GM19324 (cell line): ENCODE results near the gene INPP4A.
A peak's percentile ranks its signal among the peaks of the same experiment; 100 is the strongest.

Experiments used
- ATAC-seq: cut with Tn5 transposase; IDR thresholded peaks from one replicate; pipeline ENCODE4 v1.9.1; 2021; ENCODE audit warnings: mild to moderate bottlenecking, moderate library complexity; ENCODE audit not compliant: unreplicated experiment, low FRiP score

INPP4A gene

GRCh38 chr2:98554116-98554861 lies 109.6 kb downstream of the INPP4A start:
- ATAC-seq = no peak

DNA sequence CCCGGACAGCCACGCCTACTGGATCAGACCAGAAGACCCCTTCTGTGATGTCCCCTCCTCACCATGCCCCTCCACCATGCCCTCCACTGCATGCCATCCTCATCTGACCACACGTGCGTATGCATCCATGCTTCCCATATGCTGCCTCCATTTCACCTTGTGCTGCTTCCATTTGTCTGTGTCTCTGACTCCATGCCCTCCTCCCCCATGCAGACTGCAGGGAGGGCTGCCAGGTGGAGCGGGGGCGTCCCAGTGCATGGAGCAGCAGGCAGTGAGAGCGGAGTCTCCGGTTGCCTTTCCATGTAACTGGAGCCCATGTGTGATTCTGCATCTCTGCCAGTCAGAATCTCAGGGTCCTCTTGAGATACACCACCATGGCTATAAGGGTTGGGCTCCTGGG lies 111.0 kb downstream of the INPP4A start:
- ATAC-seq = no peak

DNA sequence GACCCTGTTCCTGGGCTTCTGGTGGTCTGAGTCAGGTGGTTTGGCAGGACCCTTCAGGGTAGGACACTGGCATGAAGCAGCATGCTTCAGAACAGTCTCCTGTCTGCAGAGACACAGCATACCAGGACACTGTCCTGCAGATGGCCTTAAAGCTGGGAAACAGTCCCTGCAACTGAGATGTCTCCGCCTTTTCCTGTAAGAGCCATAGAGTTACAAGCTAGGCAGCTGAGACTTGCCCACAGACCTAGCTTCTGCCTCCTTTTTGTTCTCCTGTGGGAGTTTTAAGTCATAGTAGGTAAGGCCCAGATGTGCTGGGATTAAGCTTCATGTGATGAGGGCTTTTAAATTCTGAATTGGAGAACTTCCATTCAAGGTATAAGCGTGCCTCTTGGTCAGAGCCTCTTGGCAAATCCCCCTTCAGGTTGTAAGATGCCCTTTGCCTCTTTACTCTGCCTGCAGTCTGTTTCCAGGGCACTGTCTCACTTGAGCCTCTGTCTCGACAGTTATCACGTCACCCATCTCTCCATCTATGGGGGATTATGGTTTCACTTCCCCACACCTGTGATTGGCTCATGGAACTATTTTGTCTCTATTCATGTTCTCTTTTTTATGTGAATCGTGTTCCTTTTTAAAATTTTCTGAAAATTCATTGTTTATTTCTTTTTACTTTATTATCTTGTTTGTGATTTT lies 111.8 kb downstream of the INPP4A start:
- peak; percentile 50 for ATAC-seq

DNA sequence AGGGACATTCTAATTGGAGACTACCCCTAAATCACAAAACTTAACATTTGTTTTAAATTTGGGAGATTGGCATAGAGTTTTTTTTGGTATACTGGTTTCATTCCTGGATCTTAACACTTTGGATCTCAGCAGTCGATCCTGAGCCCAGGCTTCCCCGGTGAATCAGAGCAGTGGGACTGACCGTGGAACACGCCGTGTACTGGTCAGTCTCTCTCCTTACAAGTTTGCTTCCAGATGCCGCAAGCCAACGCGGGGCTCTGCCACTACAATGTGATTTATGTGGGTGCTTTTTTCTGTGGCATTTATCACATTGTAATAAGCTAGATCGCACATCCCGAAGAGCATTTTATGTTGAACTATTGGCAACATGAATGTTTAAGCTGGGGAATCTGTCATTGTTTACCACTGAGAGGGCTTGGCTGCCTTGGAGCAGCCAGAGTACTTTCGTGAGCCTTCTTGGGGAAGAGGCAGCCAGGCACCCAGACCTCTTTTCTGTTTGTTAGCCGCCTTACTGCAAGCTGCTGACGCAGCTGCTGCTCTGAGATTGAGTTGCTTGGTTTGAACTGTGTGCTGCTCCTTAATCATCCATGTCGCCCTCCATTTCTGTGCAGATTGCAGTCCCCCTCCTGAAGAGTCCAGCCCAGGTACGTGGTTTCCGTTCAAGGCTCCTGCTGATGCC lies 114.3 kb downstream of the INPP4A start:
- ATAC-seq = no peak

GRCh38 chr2:98559581-98559980 lies 114.9 kb downstream of the INPP4A start:
- no peak for ATAC-seq

- no peak for ATAC-seq
These were observed 115.7 kb downstream of the INPP4A start for GRCh38 chr2:98560256-98560771.

DNA sequence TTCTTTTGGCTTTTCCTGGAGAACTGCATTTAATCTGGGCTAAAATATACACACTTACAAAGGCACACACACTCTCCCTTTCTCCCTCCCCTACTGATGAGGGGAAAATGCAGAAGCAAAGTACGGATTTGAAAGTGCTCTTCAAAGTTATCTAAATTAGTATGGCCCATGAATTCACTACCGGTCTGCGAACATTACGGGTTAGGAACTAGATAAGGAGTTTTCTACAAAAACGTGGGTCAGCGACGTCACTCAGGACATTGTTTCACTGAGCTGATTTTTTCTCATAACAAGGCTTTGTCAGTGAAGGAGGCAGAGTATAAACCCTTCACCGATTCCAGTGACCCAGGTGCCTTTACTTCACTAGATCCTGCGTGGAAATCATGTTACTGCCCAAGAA lies 116.4 kb downstream of the INPP4A start:
- no peak for ATAC-seq

DNA sequence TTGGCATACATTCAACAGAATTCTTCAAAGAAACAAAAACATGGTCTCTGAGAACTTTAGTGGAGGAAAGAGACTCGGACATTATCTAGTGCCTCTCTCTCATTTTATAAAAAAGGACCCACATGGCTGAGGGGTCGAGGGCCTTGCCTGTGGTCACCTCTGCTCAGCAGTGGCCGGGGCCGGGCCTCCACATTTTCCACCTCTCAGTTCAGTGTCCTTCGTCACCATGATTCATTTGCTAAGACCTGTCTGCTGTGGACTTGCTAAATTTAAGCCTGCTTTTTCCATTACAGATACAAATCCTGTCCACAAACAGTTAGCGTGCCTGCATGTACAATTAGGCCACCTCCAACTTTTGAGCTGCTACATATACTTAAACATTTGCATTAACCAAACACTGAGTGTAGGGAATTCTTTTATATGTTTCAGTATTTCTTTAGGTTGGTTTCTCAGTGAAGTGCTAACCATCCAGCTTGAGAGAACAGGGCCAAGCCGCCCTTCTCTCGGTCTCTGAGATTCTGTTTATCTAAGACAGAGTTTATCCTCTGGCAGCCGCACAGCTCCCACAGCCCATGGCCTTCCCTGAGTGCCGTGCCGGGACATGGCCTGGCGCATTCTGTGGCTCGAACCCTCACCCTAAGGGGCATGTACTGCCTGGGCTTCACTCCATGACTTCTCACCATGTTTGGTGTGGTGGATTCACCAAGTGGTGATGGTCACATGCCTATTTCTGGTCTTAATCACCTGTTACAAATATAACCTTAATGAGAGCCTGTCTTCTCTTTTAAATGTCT lies 117.4 kb downstream of the INPP4A start:
- ATAC-seq = no peak

DNA sequence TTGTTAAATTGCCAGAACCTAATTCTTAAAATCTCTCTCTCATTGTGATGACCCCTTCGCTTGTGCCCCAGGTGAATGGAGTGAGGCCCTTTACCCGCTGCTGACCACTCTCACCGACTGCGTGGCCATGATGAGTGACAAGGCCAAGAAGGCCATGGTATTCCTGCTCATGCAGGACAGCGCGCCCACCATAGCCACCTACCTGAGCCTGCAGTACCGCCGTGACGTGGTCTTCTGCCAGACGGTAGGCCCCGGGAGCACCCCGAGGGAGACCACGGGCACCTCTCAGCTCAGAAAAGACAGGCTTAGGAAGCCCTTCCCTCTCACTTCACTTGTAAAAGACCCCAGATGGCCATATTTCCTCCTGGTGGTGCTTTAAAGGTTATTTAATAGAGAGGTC lies 118.7 kb downstream of the INPP4A start:
- ATAC-seq = no peak

DNA sequence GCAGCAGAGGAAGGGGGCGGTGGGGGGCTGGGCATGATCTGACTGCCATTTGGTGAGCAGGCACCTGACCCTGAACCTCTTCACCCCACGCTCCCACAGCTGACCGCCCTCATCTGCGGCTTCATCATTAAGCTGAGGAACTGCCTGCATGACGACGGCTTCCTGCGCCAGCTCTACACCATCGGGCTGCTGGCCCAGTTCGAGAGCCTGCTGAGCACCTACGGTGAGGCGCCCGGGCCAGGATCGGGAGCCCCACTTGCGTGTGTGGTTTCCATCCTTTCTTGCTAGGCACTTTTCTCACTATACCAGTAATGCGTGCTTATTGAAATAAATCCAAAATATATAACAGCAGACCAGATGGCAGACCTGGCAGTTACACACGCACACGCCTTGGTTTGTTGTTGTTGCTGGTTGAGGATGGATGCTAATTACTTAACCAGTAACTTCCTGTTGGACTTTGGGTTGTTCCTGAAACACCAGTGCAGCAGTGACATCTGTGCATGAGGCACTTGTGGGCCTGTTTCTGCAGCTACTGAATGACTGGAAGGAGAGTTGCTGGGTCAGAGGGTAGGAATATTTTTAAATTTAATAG lies 120.0 kb downstream of the INPP4A start:
- ATAC-seq = no peak

GRCh38 chr2:98565286-98565860 lies 120.7 kb downstream of the INPP4A start:
- ATAC-seq = no peak

DNA sequence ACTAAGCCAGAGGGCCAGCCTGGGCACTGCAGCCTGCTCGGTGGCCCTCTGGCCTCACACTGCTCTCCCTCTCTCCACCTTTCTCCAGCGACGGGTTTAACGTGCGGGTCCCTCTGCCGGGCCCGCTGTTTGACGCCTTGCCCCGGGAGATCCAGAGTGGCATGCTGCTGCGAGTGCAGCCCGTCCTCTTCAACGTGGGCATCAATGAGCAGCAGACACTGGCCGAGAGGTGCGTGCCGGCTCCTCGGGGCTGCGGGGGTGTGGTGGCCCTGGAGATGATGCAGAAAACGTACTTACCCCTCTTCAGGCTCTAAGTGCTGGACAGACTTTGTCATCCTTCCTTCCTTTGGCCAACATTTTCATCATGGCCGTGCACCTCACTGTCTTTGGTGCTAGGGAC lies 121.3 kb downstream of the INPP4A start:
- no peak for ATAC-seq

DNA sequence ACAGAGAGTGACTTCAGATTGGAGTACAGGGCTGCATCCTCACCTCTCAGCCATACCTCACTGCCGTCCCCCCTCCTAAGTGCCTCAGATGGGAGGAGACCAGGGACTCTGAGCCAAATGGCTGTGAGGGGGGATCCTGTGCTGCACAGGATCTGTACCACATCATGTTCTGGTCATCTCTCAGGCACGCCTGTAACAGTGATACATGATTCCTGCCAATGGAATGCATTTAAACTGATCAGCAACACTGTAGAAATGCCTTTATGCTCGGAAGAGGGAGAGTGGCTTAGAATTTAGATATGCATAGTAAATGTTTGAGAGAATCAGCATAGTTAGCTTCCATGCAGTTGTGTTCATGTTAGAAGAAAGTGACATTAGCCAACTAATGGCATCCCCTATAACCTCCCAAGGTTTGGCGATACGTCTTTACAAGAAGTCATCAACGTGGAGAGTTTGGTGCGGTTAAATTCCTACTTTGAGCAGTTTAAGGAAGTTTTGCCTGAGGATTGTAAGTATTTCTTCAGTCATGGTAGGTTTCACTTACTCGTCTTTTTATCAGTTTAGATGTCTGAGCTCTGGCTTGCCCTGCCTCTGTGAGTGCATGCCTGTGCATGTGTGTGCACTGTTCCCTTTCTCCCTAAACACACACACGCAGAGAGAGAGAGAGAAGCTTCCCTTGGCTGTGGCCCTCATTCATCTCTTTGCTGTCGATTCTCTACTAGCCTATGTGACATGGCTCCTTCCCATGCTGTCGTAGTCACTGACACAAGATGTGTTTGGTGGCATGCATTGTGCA lies 123.7 kb downstream of the INPP4A start:
- ATAC-seq = no peak

DNA sequence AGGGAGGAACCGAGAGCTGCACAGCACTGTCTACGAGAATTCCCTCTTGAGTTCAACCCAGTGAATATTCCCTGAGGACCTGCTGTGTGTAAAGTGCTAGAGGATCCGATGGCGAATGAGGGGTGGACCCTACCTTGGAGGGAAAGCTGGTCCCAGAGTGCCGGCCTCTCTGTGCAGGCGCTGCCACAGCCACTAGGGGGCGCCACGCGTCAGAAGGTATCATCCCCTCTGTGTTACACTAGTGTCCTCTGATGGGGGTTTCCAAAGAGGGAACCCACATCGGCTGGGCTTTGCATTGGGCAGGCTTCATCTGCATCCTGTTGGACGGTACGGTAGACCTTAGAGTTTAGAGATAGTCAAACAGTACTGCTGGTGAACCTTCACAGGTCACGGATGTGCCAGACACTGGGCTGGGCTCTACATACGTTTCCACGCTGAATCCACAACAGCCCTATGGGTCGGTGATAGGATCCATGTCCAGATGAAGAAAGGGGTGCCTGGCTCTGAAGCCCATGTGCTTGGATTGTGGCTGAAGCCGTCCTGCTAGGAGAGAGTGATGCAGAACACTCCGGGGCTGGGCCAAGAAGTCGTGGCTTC lies 124.6 kb downstream of the INPP4A start:
- ATAC-seq = no peak

- ATAC-seq = no peak
These were observed 125.3 kb downstream of the INPP4A start for GRCh38 chr2:98569915-98570314.

- no peak for ATAC-seq
These were observed 125.7 kb downstream of the INPP4A start for GRCh38 chr2:98570356-98570755.

DNA sequence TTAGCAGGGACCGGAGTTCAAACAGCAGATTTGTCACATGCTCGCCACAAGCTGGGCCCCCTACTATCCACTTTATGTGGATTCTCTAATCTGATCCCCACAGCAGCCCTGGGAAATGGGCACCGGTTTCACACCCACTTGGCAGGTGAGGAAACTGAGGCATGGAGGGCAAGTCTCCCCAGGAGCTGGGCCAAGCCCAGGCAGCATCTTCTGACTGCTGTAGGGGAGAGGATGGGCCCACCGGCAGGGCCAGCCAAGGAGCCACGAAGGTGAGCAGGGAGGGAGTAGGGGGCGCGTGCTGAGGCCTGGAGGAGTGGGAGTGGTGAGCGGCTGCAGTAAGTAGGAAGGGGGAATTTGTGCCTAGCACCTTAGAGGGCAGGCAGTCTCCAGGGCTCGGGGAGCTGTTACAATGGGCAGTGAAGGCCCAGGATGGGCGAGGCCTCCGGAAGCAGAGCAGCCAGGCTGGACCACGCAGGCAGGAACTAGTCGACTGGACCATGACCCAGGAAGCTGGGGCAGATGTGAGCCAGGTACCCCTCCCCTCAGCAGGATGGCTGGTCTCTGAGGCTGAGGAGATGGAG lies 126.6 kb downstream of the INPP4A start:
- no peak for ATAC-seq

DNA sequence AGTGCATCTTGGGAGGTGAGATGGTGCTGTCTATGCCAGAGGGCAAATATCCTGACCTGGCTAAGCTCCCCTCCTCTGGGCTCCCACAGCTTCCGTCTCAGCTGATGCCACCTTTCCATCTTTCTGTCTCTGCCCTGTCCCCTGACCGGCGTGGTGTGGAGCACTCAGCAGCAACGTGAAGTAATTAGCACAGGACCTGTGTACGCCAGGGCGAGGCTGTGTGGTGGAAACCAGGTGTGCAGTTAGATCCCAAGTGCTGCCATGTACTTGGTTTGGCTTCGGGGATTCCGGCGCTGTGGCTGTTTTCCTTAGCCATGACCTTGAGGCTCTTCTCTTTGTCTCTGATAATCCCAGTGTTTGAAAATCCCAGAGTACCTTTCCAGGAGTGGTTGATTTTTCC lies 127.1 kb downstream of the INPP4A start:
- ATAC-seq = no peak
